Naive thymus-derived CD8-positive, alpha-beta T cell (primary cell): Measurements from ENCODE around the gene PDXP. TPM values are rescaled to one million over a fixed set of nuclear protein-coding genes. Genes with fewer than 3 reads are reported as not detected.

Experiments
- ATAC-seq, 2 donors: fragments of 150-1000 bp; cut with Tn5 transposase in 1 of 2; sonication (Bioruptor Pico), chemical (Tn5 transposase) in 1 of 2; 1 replicate in 1 of 2; 2 replicates in 1 of 2; pipeline ENCODE4 v1.10.0; 2021; ENCODE audit warnings: mild to moderate bottlenecking in 2 of 2, moderate library complexity in 2 of 2
- POLR2A ChIA-PET: fragments of 350-600 bp; sonication (Branson Sonifier 250); formaldehyde crosslinking; loops from one replicate; lab custom pipeline; 2021; ENCODE audit warnings: antibody characterized with exemption; lab: Charles Lee
- DNase-seq, 10 donors: peaks; one replicate each; pipeline versions ENCODE4 v3.0.0 to v3.0.0-alpha.2; 2020 to 2022
- H3K27ac Mint-ChIP-seq, 10 donors: one replicate each; pipeline ENCODE4 v1.8.0; 2020 to 2022; ENCODE audit warnings: mild to moderate bottlenecking in 10 of 10, mixed read lengths in 10 of 10, moderate library complexity in 4 of 10, inconsistent platforms in 1 of 10
- H3K27me3 Mint-ChIP-seq, 5 donors: one replicate each; pipeline ENCODE4 v1.8.0; 2021 to 2022; ENCODE audit warnings: mixed read lengths in 5 of 5
- H3K36me3 Mint-ChIP-seq, 3 donors: one replicate each; pipeline ENCODE4 v1.8.0; 2020 to 2022; ENCODE audit warnings: mixed read lengths in 3 of 3, mild to moderate bottlenecking in 2 of 3, inconsistent platforms in 1 of 3
- H3K4me1 Mint-ChIP-seq, 4 donors: one replicate each; pipeline ENCODE4 v1.8.0; 2021 to 2022; ENCODE audit warnings: mixed read lengths in 4 of 4
- H3K4me3 Mint-ChIP-seq, 10 donors: one replicate each; pipeline ENCODE4 v1.8.0; 2020 to 2022; ENCODE audit warnings: mild to moderate bottlenecking in 10 of 10, mixed read lengths in 10 of 10, moderate library complexity in 6 of 10, inconsistent platforms in 1 of 10
- H3K9me3 Mint-ChIP-seq, 9 donors: one replicate each; pipeline ENCODE4 v1.8.0; 2020 to 2022; ENCODE audit warnings: mixed read lengths in 9 of 9, mild to moderate bottlenecking in 3 of 9, inconsistent platforms in 1 of 9, moderate library complexity in 1 of 9
- polyA plus RNA-seq, 3 donors: library from polyadenylated mRNA; unstranded; fragments of 300-500 nt; fragmentation: Illumina TruSeq; gene quantifications; one replicate each; pipeline ENCODE4 v1.2.3, GENCODE V29; 2021
- total RNA-seq, 8 experiments: library from RNA in 2 of 8; stranded (reverse) in 2 of 8; gene quantifications; one replicate each; pipeline ENCODE4 v1.2.3 and lab custom pipeline; 2021 to 2026

The PDXP gene
- total and polyA plus RNA-seq, 5 experiments from 2014 or later, result 1.7 to 9.6 (median 5.8) TPM

DNA sequence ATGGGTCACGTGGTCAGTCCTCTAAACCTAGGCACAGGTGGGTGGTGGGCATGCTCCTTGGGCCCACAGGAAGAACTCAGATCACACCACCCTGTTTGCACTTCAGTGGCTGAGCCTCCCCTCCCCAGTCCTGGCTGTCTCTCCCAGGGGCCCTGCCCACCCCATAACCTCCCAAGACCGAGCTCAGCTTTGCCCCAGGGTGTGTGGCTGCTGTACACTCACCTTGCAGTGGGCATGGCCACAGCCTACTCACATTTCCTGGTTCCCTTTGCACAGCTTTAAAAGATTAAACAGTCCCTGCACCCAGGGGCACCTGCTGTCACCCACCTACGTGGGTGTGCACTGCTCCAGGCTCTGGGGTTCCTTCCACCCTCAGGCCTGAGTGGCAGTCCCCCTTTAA is 52.2 kb downstream of the PDXP start:
- POLR2A ChIA-PET, result interaction anchor here (0.6 kb wide), 1 partner anchor 54 kb away, joined by 3 read pairs; no protein-coding TSS in a partner anchor
- DNase-seq (no peak), ATAC-seq (no peak)
- Mint-ChIP-seq H3K27ac (no peak overlapping the region), H3K9me3 (no peaks in the 10 kb centered on the region), H3K27me3 (no peaks in the 10 kb centered on the region), H3K36me3 (peaks cover 0 to 5% (median 2%) of the 10 kb centered on the region in 3 donors), H3K4me3 (no peak overlapping the region), H3K4me1 (peaks cover 0 to 2% (median 1%) of the 10 kb centered on the region in 4 donors)

DNA sequence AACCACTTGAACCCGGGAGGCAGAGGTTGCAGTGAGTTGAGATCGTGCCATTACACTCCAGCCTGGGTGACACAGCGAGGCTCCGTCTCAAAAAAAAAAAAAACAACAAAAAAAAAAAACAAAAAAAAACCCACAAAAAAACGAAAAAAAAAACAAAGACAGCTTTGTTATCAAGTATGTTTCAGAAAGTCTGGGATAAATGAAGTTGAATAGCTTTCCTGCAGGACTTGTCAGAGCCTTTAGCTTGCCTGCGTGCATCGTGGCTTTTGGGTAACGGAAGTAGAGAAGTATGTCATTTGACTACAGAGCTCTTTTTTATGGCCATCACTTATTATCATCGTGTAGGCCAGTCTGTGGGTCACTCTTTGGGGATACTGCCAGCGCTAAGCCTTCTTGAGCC is 53.0 kb downstream of the PDXP start:
- Mint-ChIP-seq H3K4me3 (no peak overlapping the region), H3K36me3 (peaks cover 0 to under 1% (median 0%) of the 10 kb centered on the region in 3 donors), H3K4me1 (peaks cover 0 to 2% (median 0%) of the 10 kb centered on the region in 4 donors), H3K9me3 (no peaks in the 10 kb centered on the region), H3K27me3 (no peaks in the 10 kb centered on the region), H3K27ac (no peak overlapping the region)
- ATAC-seq (no peak), DNase-seq (no peak)
- POLR2A ChIA-PET, result interaction anchor here (0.6 kb wide), 2 partner anchors 14 to 55 kb away, joined by 3 to 5 read pairs; no protein-coding TSS in a partner anchor

DNA sequence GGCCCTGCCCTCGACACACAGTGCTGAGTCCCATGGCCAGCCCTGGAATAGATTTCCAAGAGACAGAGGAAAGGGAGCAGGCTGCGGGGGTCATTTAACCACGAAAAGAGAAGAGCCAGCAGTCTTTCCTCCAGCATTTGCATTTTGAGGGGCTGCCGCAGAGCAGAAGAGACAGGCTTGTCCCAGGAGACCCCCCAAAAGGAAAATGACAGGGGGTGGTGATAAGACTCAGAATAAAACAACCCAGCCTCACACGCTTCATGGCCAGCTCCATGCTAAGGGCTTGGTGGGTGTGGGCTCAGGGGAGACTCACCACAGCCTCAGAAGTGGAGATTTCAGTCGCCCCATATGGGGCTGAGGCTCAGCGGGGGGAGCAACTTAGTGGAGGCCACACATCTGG is 55.2 kb downstream of the PDXP start:
- Mint-ChIP-seq H3K4me3 (no peak overlapping the region), H3K27ac (no peak overlapping the region), H3K4me1 (no peaks in the 10 kb centered on the region), H3K27me3 (no peaks in the 10 kb centered on the region), H3K36me3 (peaks cover 0 to 7% (median 6%) of the 10 kb centered on the region in 3 donors), H3K9me3 (no peaks in the 10 kb centered on the region)
- POLR2A ChIA-PET, result no interaction called here
- ATAC-seq, result no peak
- DNase-seq, result no peak

DNA sequence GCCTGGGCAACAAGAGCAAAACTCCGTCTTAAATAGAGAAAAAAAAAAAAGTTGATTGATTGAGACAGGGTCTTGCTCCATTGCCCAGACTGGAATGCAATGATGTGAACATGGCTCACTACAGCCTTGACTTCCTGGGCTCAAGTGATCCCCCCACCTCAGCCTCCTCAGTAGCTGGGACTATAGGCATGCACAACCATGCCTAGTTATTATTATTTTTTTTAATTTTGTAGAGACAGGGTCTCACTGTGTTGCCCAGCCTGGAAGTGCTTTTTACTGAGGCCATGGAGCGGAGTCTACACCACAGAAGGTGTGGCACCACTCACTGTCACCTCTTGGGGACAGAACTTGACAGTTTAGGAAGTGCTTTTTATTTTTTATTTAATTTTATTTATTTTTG is 56.1 kb downstream of the PDXP start:
- Mint-ChIP-seq H3K36me3 (peaks cover 0 to 7% (median 6%) of the 10 kb centered on the region in 3 donors), H3K9me3 (no peaks in the 10 kb centered on the region), H3K27ac (no peak overlapping the region), H3K4me1 (peaks cover 0 to 1% (median 0%) of the 10 kb centered on the region in 4 donors), H3K4me3 (no peak overlapping the region), H3K27me3 (no peaks in the 10 kb centered on the region)
- DNase-seq (no peak), ATAC-seq (no peak)
- POLR2A ChIA-PET, result no interaction called here

DNA sequence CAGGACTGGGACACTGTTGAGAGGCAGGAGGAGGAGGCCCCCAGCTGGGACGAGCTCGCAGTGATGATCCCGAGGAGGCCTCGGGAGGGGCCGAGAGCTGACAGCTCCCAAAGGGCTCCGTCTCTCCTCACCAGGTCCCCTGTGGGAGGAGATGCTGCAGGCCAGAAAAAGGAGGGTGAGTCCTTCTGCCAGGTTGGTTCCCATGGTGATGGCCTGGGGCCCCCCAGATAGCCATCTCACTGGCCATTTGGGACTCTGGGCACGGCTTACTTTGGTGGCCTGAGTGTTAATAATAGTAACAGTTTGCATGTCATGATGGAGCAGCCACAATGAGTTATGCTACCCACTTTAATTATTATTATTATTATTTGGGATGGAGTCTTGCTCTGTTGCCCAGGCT is 57.2 kb downstream of the PDXP start:
- POLR2A ChIA-PET, result no interaction called here
- ATAC-seq (no peak), DNase-seq (no peak)
- Mint-ChIP-seq H3K4me1 (peaks cover 0 to 2% (median 0%) of the 10 kb centered on the region in 4 donors), H3K36me3 (peaks cover 0 to 10% (median 6%) of the 10 kb centered on the region in 3 donors), H3K27ac (no peak overlapping the region), H3K4me3 (no peak overlapping the region), H3K9me3 (no peaks in the 10 kb centered on the region), H3K27me3 (no peaks in the 10 kb centered on the region)

Other genes starting within 250 kb of the PDXP start
- gene ELFN2, start 231.2 kb upstream of the PDXP start, total RNA-seq, result under 1 TPM; 0.55 to 0.88 TPM
- not detected for gene ELFN2, start 231.2 kb upstream of the PDXP start, polyA plus RNA-seq
- gene MFNG, start 172.3 kb upstream of the PDXP start, total RNA-seq, result 100 to 1,000 TPM; 233 to 235 TPM
- gene MFNG, start 172.3 kb upstream of the PDXP start, polyA plus RNA-seq, result 100 to 1,000 TPM; 290 to 401 (median 329) TPM
- 1 to 10 TPM; 1.2 to 1.4 TPM for gene CARD10, start 139.3 kb upstream of the PDXP start, total RNA-seq
- gene CARD10, start 139.3 kb upstream of the PDXP start, polyA plus RNA-seq, result under 1 TPM in 1 of 3 donors, not detected in 2; 0.22 TPM
- gene CDC42EP1, start 98.2 kb upstream of the PDXP start, total RNA-seq, result not detected
- gene CDC42EP1, start 98.2 kb upstream of the PDXP start, polyA plus RNA-seq, result not detected
- gene LGALS2, start 78.6 kb upstream of the PDXP start, total RNA-seq, result not detected
- not detected for gene LGALS2, start 78.6 kb upstream of the PDXP start, polyA plus RNA-seq
- 100 to 1,000 TPM; 103 to 110 TPM for gene GGA1, start 49.9 kb upstream of the PDXP start, total RNA-seq
- gene GGA1, start 49.9 kb upstream of the PDXP start, polyA plus RNA-seq, result 10 to 100 TPM; 20.3 to 24.5 (median 22.6) TPM
- gene SH3BP1, start 19.1 kb upstream of the PDXP start, total RNA-seq, result 10 to 100 TPM; 77.9 to 79.0 TPM
- gene SH3BP1, start 19.1 kb upstream of the PDXP start, polyA plus RNA-seq, result 10 to 100 TPM; 16.9 to 26.5 (median 25.6) TPM
- gene LGALS1, start 16.9 kb downstream of the PDXP start, total RNA-seq, result 10 to 100 TPM; 14.3 to 16.8 TPM
- gene LGALS1, start 16.9 kb downstream of the PDXP start, polyA plus RNA-seq, result 100 to 1,000 TPM in 1 of 3 donors, 10 to 100 TPM in 2; 19.6 to 122 (median 34.8) TPM
- gene NOL12, start 27.6 kb downstream of the PDXP start, total RNA-seq, result 10 to 100 TPM; 47.9 to 48.6 TPM
- gene NOL12, start 27.6 kb downstream of the PDXP start, polyA plus RNA-seq, result 10 to 100 TPM; 35.0 to 46.4 (median 43.8) TPM
- gene TRIOBP, start 38.3 kb downstream of the PDXP start, total RNA-seq, result 10 to 100 TPM; 26.4 to 30.9 TPM
- gene TRIOBP, start 38.3 kb downstream of the PDXP start, polyA plus RNA-seq, result 10 to 100 TPM in 2 of 3 donors, 1 to 10 TPM in 1; 7.8 to 11.6 (median 10.7) TPM
- gene GCAT, start 149.2 kb downstream of the PDXP start, total RNA-seq, result 1 to 10 TPM; 1.8 to 2.3 TPM
- 1 to 10 TPM; 4.0 to 7.6 (median 7.1) TPM for gene GCAT, start 149.2 kb downstream of the PDXP start, polyA plus RNA-seq
- not detected for gene GALR3, start 164.7 kb downstream of the PDXP start, total RNA-seq
- gene GALR3, start 164.7 kb downstream of the PDXP start, polyA plus RNA-seq, result not detected
- gene ANKRD54, start 185.6 kb downstream of the PDXP start, total RNA-seq, result 10 to 100 TPM; 19.8 to 21.2 TPM
- 10 to 100 TPM in 2 of 3 donors, 1 to 10 TPM in 1; 8.2 to 16.1 (median 13.9) TPM for gene ANKRD54, start 185.6 kb downstream of the PDXP start, polyA plus RNA-seq
- gene EIF3L, start 190.7 kb downstream of the PDXP start, total RNA-seq, result 100 to 1,000 TPM; 509 to 544 TPM
- 100 to 1,000 TPM; 310 to 395 (median 322) TPM for gene EIF3L, start 190.7 kb downstream of the PDXP start, polyA plus RNA-seq
- 10 to 100 TPM; 26.3 to 28.5 TPM for gene MICALL1, start 247.6 kb downstream of the PDXP start, total RNA-seq
- 1 to 10 TPM; 1.3 to 4.7 (median 1.5) TPM for gene MICALL1, start 247.6 kb downstream of the PDXP start, polyA plus RNA-seq